Stimulated activated CD4-positive, alpha-beta T cell treated with anti-CD3 and anti-CD28 coated beads, Interleukin-15, amount 100 ng/mL, for 1 hour (primary cell): ENCODE data around the gene TBC1D9B.

Experiments
- DNase-seq, 2 donors: peaks; one replicate each; pipeline ENCODE4 v3.0.0-alpha.2; 2020; ENCODE audit warnings: low read depth in 1 of 2, low spot score in 1 of 2

Gene TBC1D9B

GRCh38 chr5:179870952-179871351 lies 36.7 kb downstream of the TBC1D9B start:
- DNase-seq = no peak

GRCh38 chr5:179870403-179870903 lies 37.2 kb downstream of the TBC1D9B start:
- DNase-seq = peak in 1 of 2 donors; percentile 6

DNA sequence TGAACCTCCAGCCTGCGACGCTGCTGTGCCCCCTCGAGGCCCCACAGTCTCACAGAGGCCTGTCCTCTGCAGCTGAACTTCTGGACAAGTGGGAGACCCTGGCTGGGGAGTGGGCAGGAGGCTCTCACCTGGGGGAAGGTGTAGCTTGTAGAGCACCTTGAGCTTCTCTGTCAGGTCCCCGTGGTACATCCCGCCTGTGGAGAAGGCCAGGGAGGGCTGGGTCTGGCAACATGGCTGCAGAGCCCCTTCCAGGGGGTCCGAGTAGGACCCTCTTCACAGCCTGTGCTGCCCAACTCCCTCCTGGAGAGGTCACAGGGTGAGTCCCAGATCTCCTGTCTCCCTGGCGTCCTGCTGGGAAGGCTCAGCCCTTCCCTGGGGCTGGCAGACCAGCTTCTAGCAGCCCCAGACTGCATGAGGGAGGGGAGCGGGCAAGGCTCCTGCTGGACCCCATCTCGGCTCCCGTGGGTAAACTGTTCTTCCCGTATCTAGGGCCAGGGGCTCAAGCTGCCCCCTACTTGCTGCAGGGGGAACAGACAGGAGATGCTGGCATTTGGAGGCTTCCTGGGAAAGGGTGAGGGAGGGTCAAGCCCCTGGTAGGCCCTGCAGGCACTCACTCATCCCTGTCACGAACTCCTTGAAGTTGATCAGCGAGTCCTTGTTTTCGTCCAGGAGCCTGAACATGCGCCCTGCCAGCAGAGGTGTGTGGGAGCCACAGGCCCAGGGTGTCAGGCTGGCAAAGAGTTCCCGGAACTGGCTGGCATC lies 37.9 kb downstream of the TBC1D9B start:
- no peak for DNase-seq

GRCh38 chr5:179869101-179869500 lies 38.6 kb downstream of the TBC1D9B start:
- no peak for DNase-seq

DNA sequence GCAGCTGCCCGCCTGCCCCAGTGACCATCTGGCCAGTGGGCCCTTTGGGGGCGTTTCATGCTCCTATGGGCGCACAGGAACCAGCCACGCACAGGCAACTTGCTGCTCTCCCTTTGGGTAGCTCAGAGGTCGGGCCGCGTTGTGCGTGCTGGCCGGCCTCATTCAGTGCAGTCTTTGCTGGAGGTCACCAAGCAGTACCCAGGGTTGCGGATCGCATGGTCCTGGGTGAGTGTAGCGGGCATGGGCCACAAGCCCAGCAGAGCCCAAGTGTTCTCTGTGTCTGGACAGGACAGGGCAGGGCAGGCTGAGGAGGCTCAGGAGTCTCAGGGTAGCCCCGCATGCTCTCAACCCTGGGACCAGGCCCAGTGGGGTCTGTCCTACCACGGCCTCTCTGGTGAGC lies 39.2 kb downstream of the TBC1D9B start:
- no peak for DNase-seq

- no peak for DNase-seq
These were observed 40.2 kb downstream of the TBC1D9B start for GRCh38 chr5:179867476-179867875.

DNA sequence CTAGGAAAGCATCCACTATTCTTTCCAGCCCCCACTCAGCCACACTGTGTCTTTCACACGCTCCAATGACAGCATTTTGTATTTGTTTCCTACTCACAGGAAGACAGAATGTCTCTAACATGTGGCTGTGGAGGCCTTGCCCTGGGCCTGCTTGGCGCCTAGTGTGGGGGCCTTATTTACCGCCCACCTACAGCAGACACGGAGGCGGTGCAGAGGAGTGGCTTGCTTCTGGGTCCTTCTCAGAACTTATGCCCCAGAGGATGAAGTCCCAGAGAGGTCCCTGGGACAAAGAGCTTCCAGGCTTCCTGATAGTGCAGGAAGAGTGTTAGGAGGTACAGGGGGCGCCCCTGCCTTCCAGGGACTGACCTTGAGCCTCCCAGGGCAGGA lies 40.6 kb downstream of the TBC1D9B start:
- DNase-seq = no peak

GRCh38 chr5:179866241-179867078 lies 41.2 kb downstream of the TBC1D9B start:
- no peak for DNase-seq

GRCh38 chr5:179865491-179866240 lies 42.0 kb downstream of the TBC1D9B start:
- no peak for DNase-seq

DNA sequence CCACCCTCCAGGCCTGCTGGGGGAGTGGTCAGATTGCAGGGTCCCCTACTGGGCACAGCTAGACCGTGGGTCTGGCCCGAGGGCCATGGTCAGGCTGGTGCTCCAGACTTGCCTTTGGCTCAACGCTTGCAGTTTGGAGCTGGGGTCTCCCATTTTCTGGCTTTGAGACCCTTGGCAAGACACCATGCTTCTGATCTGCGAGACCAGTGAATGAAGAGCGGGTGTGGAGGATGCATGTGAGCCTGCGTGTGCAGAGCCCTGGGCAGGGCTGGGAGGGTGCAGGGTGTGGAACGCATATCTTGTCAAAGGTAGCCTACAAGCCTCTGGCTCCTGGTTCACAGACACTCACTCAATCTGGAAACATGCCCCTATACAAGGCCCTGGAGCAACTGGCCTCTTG lies 43.0 kb downstream of the TBC1D9B start:
- no peak for DNase-seq

- DNase-seq = no peak
These were observed 44.1 kb downstream of the TBC1D9B start for GRCh38 chr5:179863449-179864085.

DNA sequence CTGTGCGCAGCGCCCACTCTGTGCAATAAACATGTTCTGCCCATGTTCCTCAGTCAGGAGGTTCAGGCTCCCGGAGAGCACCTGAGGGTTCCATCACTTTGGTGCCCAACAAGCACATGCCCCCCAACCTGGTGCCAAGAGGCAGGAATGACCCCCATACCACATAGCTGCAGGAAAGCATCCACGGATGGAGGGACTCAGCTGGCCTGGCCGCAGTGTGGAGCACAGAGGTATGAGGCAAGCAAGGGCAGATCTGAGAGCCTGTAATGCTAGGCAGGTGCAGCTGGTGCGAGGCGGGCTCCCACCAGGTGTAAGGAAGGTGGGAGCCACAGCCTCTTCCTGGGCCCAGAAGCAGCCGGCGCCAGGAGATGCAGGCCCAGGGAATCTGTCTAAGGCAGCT lies 44.8 kb downstream of the TBC1D9B start:
- no peak for DNase-seq

DNA sequence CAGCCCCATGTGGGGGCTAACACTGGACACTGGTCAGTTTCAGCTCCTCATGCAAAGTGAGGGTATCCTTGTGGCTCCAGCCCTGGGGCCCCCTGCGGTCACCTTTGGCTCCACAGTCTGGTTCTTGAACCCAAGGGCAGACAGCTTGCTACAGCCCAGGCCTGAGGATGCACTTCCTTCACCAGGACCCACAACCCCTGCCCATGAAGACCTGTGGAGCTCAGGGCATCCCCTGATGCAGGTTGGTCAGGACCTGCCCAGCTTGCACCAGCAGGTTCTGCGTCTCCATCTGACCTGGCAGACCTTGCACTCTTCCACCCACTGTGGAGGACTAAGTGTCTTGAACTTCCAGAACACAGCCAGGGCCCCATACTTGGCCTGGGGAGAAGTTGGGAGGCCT lies 45.4 kb downstream of the TBC1D9B start:
- DNase-seq = no peak

- no peak for DNase-seq
These were observed 47.4 kb downstream of the TBC1D9B start for GRCh38 chr5:179860301-179860700.

DNA sequence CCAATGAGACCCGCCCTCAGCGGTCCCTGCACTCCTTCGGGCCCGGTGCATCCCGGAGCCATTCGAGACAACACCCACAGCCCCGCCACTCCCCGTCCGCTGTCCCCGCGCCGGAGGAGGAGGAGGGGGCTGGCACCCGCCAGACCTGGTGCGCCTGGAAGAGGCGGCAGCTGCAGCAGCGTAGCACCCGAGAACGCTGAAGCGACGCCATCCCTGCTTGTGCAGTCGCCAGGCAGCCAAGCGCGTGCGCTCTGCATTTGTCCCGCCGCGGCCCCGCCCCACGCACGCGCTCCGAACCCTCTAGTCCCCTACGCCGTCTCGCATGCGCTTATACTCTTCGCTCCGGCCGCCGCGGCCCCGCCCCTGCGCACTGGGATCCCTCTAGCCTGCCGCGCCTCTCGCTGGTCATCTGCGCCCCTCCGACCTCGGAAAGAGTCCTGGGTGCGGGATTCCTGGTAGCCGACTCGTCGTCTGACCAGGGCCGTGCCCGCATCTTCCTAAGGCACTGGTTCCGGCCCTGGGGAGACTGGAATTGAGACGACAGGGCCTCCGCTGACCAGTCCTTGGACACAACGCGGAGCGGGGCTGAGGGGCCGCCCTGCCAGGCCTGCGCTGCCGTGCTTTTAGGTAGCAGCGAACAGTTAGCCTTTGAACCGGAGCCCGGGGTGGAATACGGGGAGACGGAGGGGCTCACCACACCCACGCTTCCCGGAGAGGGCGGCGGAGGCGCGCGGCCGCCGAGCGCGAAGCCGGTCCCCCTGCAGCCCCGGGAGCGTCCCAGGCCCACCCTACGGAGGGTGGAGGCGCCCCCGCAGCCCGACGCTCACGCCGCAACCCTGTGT lies 48.9 kb downstream of the TBC1D9B start, which contains the start of gene MRNIP:
Gene MRNIP (minus strand): TSS at position 232 of the 842 bp plus-strand sequence. CDS start 21 bp downstream, at position 211.
- DNase-seq = peak; percentile 74 to 88

- DNase-seq = peak in 1 of 2 donors; percentile 23
These were observed 49.5 kb downstream of the TBC1D9B start for GRCh38 chr5:179858241-179858585.

GRCh38 chr5:179854356-179854755 lies 53.3 kb downstream of the TBC1D9B start:
- DNase-seq = no peak

GRCh38 chr5:179852993-179853547 lies 54.6 kb downstream of the TBC1D9B start:
- no peak for DNase-seq

GRCh38 chr5:179841621-179842020 lies 66.1 kb downstream of the TBC1D9B start:
- no peak for DNase-seq

- no peak for DNase-seq
These were observed 66.9 kb downstream of the TBC1D9B start for GRCh38 chr5:179840766-179841165.
